Gastroesophageal sphincter (tissue), 4 donors: Measurements from ENCODE around the gene RERE. TPM values are rescaled to one million over a fixed set of nuclear protein-coding genes. Genes with fewer than 3 reads are reported as not detected.

Experiments used
- ATAC-seq: fragments of 150-250 bp; one replicate; pipeline ENCODE4 v1.9.1; 2016; ENCODE audit warnings: mild to moderate bottlenecking, moderate library complexity
- H3K27ac ChIP-seq, 4 donors: fragments of 200-600 bp; sonication (generic) in 3 of 4; 1 replicate in 3 of 4; 2 replicates in 1 of 4; pipeline ENCODE4 v1.5.1; 2016 to 2019
- H3K27me3 ChIP-seq: fragments of 200-600 bp; sonication (generic); one replicate; pipeline ENCODE4 v1.5.1; 2019
- H3K36me3 ChIP-seq, 2 donors: fragments of 200-600 bp; sonication (generic); one replicate each; pipeline ENCODE4 v1.5.1; 2019; ENCODE audit warnings: control low read depth in 1 of 2
- H3K4me1 ChIP-seq, 3 donors: fragments of 200-600 bp; sonication (generic); 1 replicate in 2 of 3; 2 replicates in 1 of 3; pipeline ENCODE4 v1.5.1; 2016 to 2019; ENCODE audit warnings: control low read depth in 2 of 3
- H3K4me3 ChIP-seq, 2 donors: fragments of 200-600 bp; sonication (generic); one replicate each; pipeline ENCODE4 v1.5.1; 2019; ENCODE audit warnings: mild to moderate bottlenecking in 1 of 2, moderate library complexity in 1 of 2
- H3K9me3 ChIP-seq, 3 donors: fragments of 200-600 bp; sonication (generic); one replicate each; pipeline ENCODE4 v1.5.1; 2017 to 2019; ENCODE audit warnings: control low read depth in 2 of 3
- CTCF ChIP-seq, 4 experiments: fragments of 200-600 bp in 2 of 4; fragments of 450-650 bp in 2 of 4; sonication (generic) in 1 of 4; IDR thresholded peaks; one replicate each; pipeline ENCODE4 v1.5.1; 2017 to 2019; ENCODE audit warnings: antibody characterized with exemption in 4 of 4, mild to moderate bottlenecking in 2 of 4, moderate library complexity in 2 of 4
- EP300 ChIP-seq: sonication (generic); formaldehyde crosslinking; IDR thresholded peaks from one replicate; pipeline ENCODE4 v1.6.1; 2017; ENCODE audit warnings: antibody characterized with exemption, mild to moderate bottlenecking
- POLR2A ChIP-seq, 2 donors: fragments of 450-650 bp; IDR thresholded peaks; one replicate each; pipeline ENCODE4 v1.6.1; 2017; ENCODE audit warnings: antibody characterized with exemption in 2 of 2, mild to moderate bottlenecking in 2 of 2, moderate library complexity in 1 of 2
- POLR2AphosphoS5 ChIP-seq: sonication (generic); formaldehyde crosslinking; IDR thresholded peaks from one replicate; pipeline ENCODE4 v1.6.1; 2017; ENCODE audit warnings: antibody characterized with exemption
- WGBS, 2 donors: methylation state at CpG; one replicate each; pipeline ENCODE4 v1.1.5; 2018; ENCODE audit warnings: low coverage in 1 of 2; 5-methylcytosine and 5-hydroxymethylcytosine counted together
- total RNA-seq, 4 donors: library from RNA; depleted of rRNA; stranded (reverse); fragments of >200 nt; gene quantifications; one replicate each; pipeline ENCODE4 v1.1.0, GENCODE V29; 2016

The RERE gene
- total RNA-seq, 4 donors from 2014 or later: 112 to 212 (median 139) TPM

GRCh38 chr1:8373581-8374241 is 443.7 kb downstream of the RERE start:
- WGBS, 2 donors: 0 to 11% methylated on average over 8 to 15 of the region's 19 CpGs
- H3K4me1 ChIP-seq: peaks cover 32 to 99% (median 70%) of the 10 kb centered on the region in 3 donors
- H3K27ac ChIP-seq: peak overlapping the region; percentile 89 to 94 (median 92)
- ATAC-seq: peak; percentile 86
- H3K9me3 ChIP-seq: no peaks in the 10 kb centered on the region
- H3K36me3 ChIP-seq: no peaks in the 10 kb centered on the region
- no peaks in the 10 kb centered on the region for H3K27me3 ChIP-seq
- H3K4me3 ChIP-seq: peak overlapping the region in 1 of 2 donors; percentile 23
- TF ChIP-seq POLR2AphosphoS5 (peak; percentile 99), CTCF (IDR thresholded peaks at IDR 0.05) (no peak), POLR2A (IDR thresholded peaks at IDR 0.05) (peak; percentile 67 to 68), EP300 (no peak)

GRCh38 chr1:8373125-8373524 is 444.3 kb downstream of the RERE start:
- 22 to 37% methylated on average over 3 of the region's 3 CpGs for WGBS, 2 donors
- Histone ChIP-seq H3K4me3 (peak overlapping the region in 1 of 2 donors; percentile 23), H3K4me1 (peaks cover 32 to 99% (median 68%) of the 10 kb centered on the region in 3 donors), H3K27ac (peak overlapping the region; percentile 89 to 94 (median 92)), H3K9me3 (no peaks in the 10 kb centered on the region), H3K36me3 (no peaks in the 10 kb centered on the region), H3K27me3 (no peaks in the 10 kb centered on the region)
- TF ChIP-seq EP300 (no peak), POLR2A (IDR thresholded peaks at IDR 0.05) (no peak), CTCF (IDR thresholded peaks at IDR 0.05) (no peak), POLR2AphosphoS5 (no peak)
- no peak for ATAC-seq

DNA sequence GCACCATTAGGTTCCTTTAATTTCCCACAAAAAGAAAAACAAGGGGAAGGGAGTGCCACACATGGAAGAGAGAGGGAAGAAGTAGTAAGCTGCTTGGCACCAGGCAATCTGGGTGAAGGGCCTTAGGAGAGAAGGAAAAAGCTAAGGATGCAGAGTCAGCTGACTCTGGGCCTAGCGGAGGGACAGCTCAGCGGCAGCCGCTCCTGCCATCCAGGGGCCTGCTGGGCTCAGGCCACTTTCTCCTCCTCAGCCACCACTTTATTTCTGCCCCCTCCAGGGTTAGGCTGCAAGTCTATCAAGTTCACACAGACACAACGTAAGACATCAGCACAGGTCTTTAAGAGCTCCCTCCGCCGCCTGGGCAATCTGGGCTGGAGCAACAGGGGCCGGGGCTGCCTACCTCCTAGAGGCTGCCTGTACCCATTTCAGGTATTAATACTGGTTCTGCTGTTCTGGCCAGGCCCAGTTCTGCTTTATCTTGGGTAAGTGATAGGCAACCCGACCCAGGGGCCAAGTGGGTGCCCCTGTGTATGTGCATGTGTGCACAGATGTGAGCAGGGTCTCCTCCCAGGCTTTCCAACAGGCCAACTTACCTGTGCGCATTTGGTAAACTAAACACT is 446.0 kb downstream of the RERE start:
- 56 to 58% methylated on average over 5 to 9 of the region's 9 CpGs for WGBS, 2 donors
- ATAC-seq: no peak
- Histone ChIP-seq H3K4me3 (no peak overlapping the region), H3K27me3 (no peaks in the 10 kb centered on the region), H3K4me1 (peaks cover 35 to 99% (median 66%) of the 10 kb centered on the region in 3 donors), H3K27ac (peak overlapping the region; percentile 89 to 94 (median 92)), H3K36me3 (no peaks in the 10 kb centered on the region), H3K9me3 (no peaks in the 10 kb centered on the region)
- TF ChIP-seq EP300 (no peak), POLR2A (IDR thresholded peaks at IDR 0.05) (no peak), CTCF (IDR thresholded peaks at IDR 0.05) (no peak), POLR2AphosphoS5 (no peak)

DNA sequence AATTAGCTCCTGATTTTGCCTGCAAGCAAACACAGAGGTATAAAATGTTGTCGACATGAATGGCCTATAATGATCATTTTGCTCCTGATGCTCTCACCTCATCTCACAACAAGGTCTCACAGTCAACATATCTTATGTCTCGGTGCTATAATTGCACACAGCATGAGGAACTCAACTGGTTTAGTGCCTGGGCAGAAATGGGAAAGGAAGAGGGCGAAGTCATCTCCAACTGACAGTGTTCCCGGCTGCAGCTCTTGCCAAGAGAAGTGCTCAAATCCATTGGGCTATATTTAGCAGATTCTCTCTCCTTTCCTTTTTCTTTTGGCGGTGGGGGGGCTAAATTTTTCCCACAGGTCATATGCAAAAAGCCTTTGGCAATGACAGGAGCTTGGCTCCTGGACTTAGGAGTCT is 446.5 kb downstream of the RERE start:
- no peaks in the 10 kb centered on the region for H3K27me3 ChIP-seq
- ATAC-seq: peak; percentile 34
- H3K36me3 ChIP-seq: peaks cover 0 to under 1% of the 10 kb centered on the region in 2 donors
- H3K4me1 ChIP-seq: peaks cover 35 to 99% (median 64%) of the 10 kb centered on the region in 3 donors
- H3K27ac ChIP-seq: peak overlapping the region; percentile 89 to 94 (median 92)
- 5 to 12% methylated on average over 4 to 5 of the region's 5 CpGs for WGBS, 2 donors
- no peak overlapping the region for H3K4me3 ChIP-seq
- no peak for TF ChIP-seq POLR2A (IDR thresholded peaks at IDR 0.05)
- peak; percentile 50 for TF ChIP-seq POLR2AphosphoS5
- no peak for TF ChIP-seq CTCF (IDR thresholded peaks at IDR 0.05)
- H3K9me3 ChIP-seq: no peaks in the 10 kb centered on the region
